PC-3 (cell line): ENCODE data around the gene LCK. TPM values are rescaled to one million over a fixed set of nuclear protein-coding genes. Genes with fewer than 3 reads are reported as not detected.
"Not testable (repeated sequence)": the region's sequence is repeated elsewhere in the genome, so short reads cannot be mapped to it uniquely, and the experiment has no call there.

Experiments
- ATAC-seq: fragments of 200-7000 bp; cut with Tn5 transposase; 2 replicates; pipeline ENCODE4 v1.9.1; 2020; ENCODE audit warnings: mild to moderate bottlenecking, moderate library complexity
- BruUV-seq: library from RNA; stranded (reverse); fragments of 400-500 nt; replicated peaks from 2 replicates; lab custom pipeline; 2021; lab: Mats Ljungman, UMichigan
- CTCF ChIA-PET: fragments of 300-600 bp; sonication (Branson Sonifier 250); formaldehyde crosslinking; loops from one replicate; lab custom pipeline; 2022; ENCODE audit warnings: antibody characterized with exemption; lab: Charles Lee
- POLR2A ChIA-PET: fragments of 300-600 bp; sonication (Branson Sonifier 250); formaldehyde crosslinking; loops from one replicate; lab custom pipeline; 2022; ENCODE audit warnings: antibody characterized with exemption; ENCODE audit not compliant: unreplicated experiment; lab: Charles Lee
- DNase-seq: peaks from one replicate; pipeline ENCODE4 v3.0.0-alpha.2; 2015
- H2AFZ ChIP-seq: fragments of 300-600 bp; sonication (generic); 2 replicates; pipeline ENCODE4 v1.6.0; 2016; ENCODE audit warnings: antibody characterized with exemption, low read length
- H3F3A ChIP-seq: fragments of 300-600 bp; sonication (generic); one replicate; pipeline ENCODE4 v1.6.0; 2017; ENCODE audit warnings: antibody characterized with exemption, low read length, control low read depth, mild to moderate bottlenecking; ENCODE audit not compliant: unreplicated experiment
- H3K27ac ChIP-seq: fragments of 300-600 bp; sonication (generic); 2 replicates; pipeline ENCODE4 v1.5.1; 2016; ENCODE audit warnings: mild to moderate bottlenecking, low read length
- H3K27me3 ChIP-seq: fragments of 300-600 bp; sonication (generic); 2 replicates; pipeline ENCODE4 v1.6.1; 2016; ENCODE audit warnings: low read length, mixed read lengths
- H3K36me3 ChIP-seq: fragments of 300-600 bp; sonication (generic); 2 replicates; pipeline ENCODE4 v1.6.1; 2016; ENCODE audit warnings: low read depth, mixed run types, low read length, mixed read lengths
- H3K4me1 ChIP-seq: fragments of 300-600 bp; sonication (generic); 2 replicates; pipeline ENCODE4 v1.5.1; 2016; ENCODE audit warnings: low read length; ENCODE audit not compliant: insufficient read depth
- H3K4me2 ChIP-seq: fragments of 300-600 bp; sonication (generic); 2 replicates; pipeline ENCODE4 v1.6.0; 2016; ENCODE audit warnings: low read length
- H3K4me3 ChIP-seq: fragments of 300-600 bp; sonication (generic); 2 replicates; pipeline ENCODE4 v1.5.1; 2016; ENCODE audit warnings: mild to moderate bottlenecking, low read length, mixed read lengths
- H3K79me2 ChIP-seq: fragments of 300-600 bp; sonication (generic); 2 replicates; pipeline ENCODE4 v1.6.1; 2017; ENCODE audit warnings: low read length, mixed read lengths
- H3K9ac ChIP-seq: fragments of 300-600 bp; sonication (generic); 2 replicates; pipeline ENCODE4 v1.6.0; 2016; ENCODE audit warnings: mild to moderate bottlenecking, low read length
- H3K9me2 ChIP-seq: fragments of 300-600 bp; sonication (generic); replicated peaks from 2 replicates; pipeline ENCODE4 v1.6.1; 2016; ENCODE audit warnings: mixed run types, low read length, mixed read lengths
- H3K9me3 ChIP-seq: fragments of 300-600 bp; sonication (generic); 2 replicates; pipeline ENCODE4 v1.6.1; 2016; ENCODE audit warnings: low read length, mixed read lengths
- H4K20me1 ChIP-seq: fragments of 300-600 bp; sonication (generic); 2 replicates; pipeline ENCODE4 v1.6.1; 2016; ENCODE audit warnings: low read length, mixed read lengths
- EZH2 ChIP-seq: fragments of 300-600 bp; sonication (generic); IDR thresholded peaks from one replicate; pipeline ENCODE4 v1.6.1; 2017; ENCODE audit warnings: antibody characterized with exemption, mild to moderate bottlenecking, low read length; ENCODE audit not compliant: unreplicated experiment
- EZH2phosphoT487 ChIP-seq: fragments of 300-600 bp; sonication (generic); IDR thresholded peaks from 2 replicates; pipeline ENCODE4 v1.6.1; 2018; ENCODE audit warnings: mild to moderate bottlenecking, antibody characterized with exemption, low read length, borderline replicate concordance
- intact Hi-C: fragments of 100-400 bp; cut with micrococcal nuclease; formaldehyde crosslinking; loops from 2 replicates; pipeline ENCODE4 v1.9.0; 2023
- total RNA-seq: library from RNA; depleted of rRNA; stranded (reverse); fragments of >200 nt; gene quantifications from 2 replicates; pipeline ENCODE4 v1.2.3, GENCODE V29; 2014
- TF ChIP-seq, protein P1 (sequence below): fragments of 300-600 bp; sonication (generic); conservative IDR thresholded peaks from 2 replicates; pipeline ENCODE4 v1.5.1; 2017; ENCODE audit warnings: antibody characterized with exemption, low read depth, mild to moderate bottlenecking, low read length

Gene LCK
- total RNA-seq, 1 experiment from 2014 or later, result 4.3 TPM

DNA sequence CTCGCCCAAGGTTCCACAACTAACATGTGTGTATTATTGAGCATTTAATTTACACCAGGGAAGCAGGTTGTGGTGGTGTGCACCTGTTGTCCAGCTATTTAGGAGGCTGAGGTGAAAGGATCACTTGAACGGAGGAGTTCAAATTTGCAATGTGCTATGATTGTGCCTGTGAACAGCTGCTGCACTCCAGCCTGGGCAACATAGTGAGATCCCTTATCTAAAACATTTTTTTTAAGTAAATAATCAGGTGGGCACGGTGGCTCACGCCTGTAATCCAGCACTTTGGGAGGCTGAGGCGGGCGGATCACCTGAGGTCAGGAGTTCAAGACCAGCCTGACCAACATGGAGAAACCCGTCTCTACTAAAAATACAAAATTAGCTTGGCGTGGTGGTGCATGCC is 33.7 kb downstream of the LCK start:
- CTCF ChIA-PET, H3K36me3 ChIP-seq, H3K27me3 ChIP-seq, H3F3A ChIP-seq, H3K9me2 ChIP-seq, H3K9me3 ChIP-seq, DNase-seq, H3K4me1 ChIP-seq, POLR2A ChIA-PET, H3K79me2 ChIP-seq, intact Hi-C loops, H4K20me1 ChIP-seq, H2AFZ ChIP-seq, BruUV-seq, H3K27ac ChIP-seq, H3K9ac ChIP-seq, ATAC-seq, H3K4me2 ChIP-seq, H3K4me3 ChIP-seq: not testable (repeated sequence)

DNA sequence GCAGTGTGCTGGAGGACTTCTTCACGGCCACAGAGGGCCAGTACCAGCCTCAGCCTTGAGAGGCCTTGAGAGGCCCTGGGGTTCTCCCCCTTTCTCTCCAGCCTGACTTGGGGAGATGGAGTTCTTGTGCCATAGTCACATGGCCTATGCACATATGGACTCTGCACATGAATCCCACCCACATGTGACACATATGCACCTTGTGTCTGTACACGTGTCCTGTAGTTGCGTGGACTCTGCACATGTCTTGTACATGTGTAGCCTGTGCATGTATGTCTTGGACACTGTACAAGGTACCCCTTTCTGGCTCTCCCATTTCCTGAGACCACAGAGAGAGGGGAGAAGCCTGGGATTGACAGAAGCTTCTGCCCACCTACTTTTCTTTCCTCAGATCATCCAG is 34.6 kb downstream of the LCK start:
- Histone ChIP-seq H3K9me2 (no peaks in the 10 kb centered on the region), H3F3A (no peaks in the 10 kb centered on the region), H3K27ac (no peak overlapping the region), H3K9me3 (no peaks in the 10 kb centered on the region), H2AFZ (no peak overlapping the region), H3K27me3 (no peaks in the 10 kb centered on the region), H3K36me3 (no peaks in the 10 kb centered on the region), H3K79me2 (no peaks in the 10 kb centered on the region), H3K4me3 (no peak overlapping the region), H3K4me2 (no peak overlapping the region), H3K4me1 (peaks cover 14% of the 10 kb centered on the region), H3K9ac (no peak overlapping the region), H4K20me1 (no peaks in the 10 kb centered on the region)
- no peak for DNase-seq
- no peak for TF ChIP-seq EZH2
- TF ChIP-seq, protein P1, sequence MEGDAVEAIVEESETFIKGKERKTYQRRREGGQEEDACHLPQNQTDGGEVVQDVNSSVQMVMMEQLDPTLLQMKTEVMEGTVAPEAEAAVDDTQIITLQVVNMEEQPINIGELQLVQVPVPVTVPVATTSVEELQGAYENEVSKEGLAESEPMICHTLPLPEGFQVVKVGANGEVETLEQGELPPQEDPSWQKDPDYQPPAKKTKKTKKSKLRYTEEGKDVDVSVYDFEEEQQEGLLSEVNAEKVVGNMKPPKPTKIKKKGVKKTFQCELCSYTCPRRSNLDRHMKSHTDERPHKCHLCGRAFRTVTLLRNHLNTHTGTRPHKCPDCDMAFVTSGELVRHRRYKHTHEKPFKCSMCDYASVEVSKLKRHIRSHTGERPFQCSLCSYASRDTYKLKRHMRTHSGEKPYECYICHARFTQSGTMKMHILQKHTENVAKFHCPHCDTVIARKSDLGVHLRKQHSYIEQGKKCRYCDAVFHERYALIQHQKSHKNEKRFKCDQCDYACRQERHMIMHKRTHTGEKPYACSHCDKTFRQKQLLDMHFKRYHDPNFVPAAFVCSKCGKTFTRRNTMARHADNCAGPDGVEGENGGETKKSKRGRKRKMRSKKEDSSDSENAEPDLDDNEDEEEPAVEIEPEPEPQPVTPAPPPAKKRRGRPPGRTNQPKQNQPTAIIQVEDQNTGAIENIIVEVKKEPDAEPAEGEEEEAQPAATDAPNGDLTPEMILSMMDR, result no peak
- TF ChIP-seq EZH2phosphoT487, result no peak
- no TSS peak for BruUV-seq
- intact Hi-C loops, result no loop called here
- ChIA-PET POLR2A (no interaction called here), CTCF (no interaction called here)
- no peak for ATAC-seq

DNA sequence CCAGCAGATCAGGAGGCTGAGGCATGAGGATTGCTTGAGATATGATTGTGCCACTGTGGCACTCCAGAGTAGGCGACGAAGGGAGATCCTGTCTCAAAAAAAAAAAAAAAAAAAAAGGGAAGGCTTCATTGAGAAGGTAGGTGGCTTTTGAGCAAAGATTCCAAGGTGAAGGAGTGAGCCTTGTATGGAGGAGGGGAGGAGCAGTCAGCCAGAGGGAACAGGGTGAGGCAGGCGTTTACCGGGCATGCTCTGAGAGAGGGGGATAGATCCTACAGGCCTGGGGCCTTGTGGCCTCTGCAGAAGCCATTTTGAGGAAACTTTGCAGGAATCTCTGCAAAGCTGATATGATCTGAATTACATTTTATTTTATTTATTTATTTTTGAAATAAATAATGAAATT is 35.7 kb downstream of the LCK start:
- no peak overlapping the region for H2AFZ ChIP-seq
- ChIA-PET POLR2A (interaction anchor here (0.6 kb wide), 1 partner anchor 9 kb away, joined by 3 read pairs; no protein-coding TSS in a partner anchor), CTCF (no interaction called here)
- H3K9me3 ChIP-seq, result no peaks in the 10 kb centered on the region
- no peaks in the 10 kb centered on the region for H4K20me1 ChIP-seq
- H3K4me2 ChIP-seq, result no peak overlapping the region
- BruUV-seq, result no TSS peak
- peaks cover 24% of the 10 kb centered on the region for H3K4me1 ChIP-seq
- H3K27ac ChIP-seq, result no peak overlapping the region
- TF ChIP-seq, protein P1, result no peak
- TF ChIP-seq EZH2 (no peak), EZH2phosphoT487 (no peak)
- no peaks in the 10 kb centered on the region for H3K27me3 ChIP-seq
- H3F3A ChIP-seq, result no peaks in the 10 kb centered on the region
- DNase-seq (no peak), ATAC-seq (no peak)
- no peaks in the 10 kb centered on the region for H3K79me2 ChIP-seq
- intact Hi-C loops, result no loop called here
- H3K4me3 ChIP-seq, result no peak overlapping the region
- no peak overlapping the region for H3K9ac ChIP-seq
- H3K9me2 ChIP-seq, result no peaks in the 10 kb centered on the region
- H3K36me3 ChIP-seq, result no peaks in the 10 kb centered on the region
